ENCODE results near the gene BCL6. TPM values are rescaled to one million over a fixed set of nuclear protein-coding genes. Genes with fewer than 3 reads are reported as not detected.

BCL6 gene
- total and polyA plus RNA-seq, 2 donors (not counting 1 experiment from before 2014, with no cell fraction given) = 21.2 to 48.2 TPM

DNA sequence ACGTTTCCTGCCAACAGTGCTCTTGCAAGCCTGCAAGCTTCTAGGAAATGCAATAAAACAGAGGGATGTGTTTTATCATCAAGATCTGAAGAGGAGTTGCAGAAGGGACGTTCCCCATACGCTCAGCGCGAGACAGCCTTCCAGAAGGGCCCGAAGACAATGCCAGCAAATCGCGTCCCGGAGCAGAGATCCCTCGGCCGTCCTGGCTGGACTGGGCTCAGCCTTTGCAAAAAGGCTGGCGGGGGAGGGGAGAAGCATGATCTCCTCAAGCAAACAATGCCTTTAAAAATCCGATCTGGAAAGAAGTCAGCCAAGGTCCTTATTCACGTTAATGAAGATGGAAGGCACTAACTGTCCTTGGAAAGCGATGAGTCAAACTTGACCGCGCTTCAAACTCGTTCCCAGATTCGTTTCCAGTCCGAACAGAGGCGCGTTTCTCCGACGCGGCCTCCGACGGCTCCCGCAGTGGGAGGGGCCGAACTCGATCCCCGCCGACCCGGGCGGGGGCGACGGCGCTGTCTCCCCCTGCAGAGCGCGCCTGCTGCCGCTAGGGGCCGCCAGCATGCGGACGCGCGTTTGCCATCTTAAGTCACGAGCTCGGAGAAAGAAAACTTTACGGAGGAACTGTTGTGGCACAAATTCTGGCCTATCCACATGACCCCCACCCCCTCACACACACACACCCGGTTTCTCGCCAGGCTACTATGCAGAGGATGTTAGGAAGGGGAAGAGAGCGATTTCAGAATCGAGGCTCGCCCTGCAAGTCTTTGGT lies 5.5 kb downstream of the BCL6 start:
- H3K27me3 Mint-ChIP-seq = no peaks in the 10 kb centered on the region
- TF ChIP-seq, protein P1, sequence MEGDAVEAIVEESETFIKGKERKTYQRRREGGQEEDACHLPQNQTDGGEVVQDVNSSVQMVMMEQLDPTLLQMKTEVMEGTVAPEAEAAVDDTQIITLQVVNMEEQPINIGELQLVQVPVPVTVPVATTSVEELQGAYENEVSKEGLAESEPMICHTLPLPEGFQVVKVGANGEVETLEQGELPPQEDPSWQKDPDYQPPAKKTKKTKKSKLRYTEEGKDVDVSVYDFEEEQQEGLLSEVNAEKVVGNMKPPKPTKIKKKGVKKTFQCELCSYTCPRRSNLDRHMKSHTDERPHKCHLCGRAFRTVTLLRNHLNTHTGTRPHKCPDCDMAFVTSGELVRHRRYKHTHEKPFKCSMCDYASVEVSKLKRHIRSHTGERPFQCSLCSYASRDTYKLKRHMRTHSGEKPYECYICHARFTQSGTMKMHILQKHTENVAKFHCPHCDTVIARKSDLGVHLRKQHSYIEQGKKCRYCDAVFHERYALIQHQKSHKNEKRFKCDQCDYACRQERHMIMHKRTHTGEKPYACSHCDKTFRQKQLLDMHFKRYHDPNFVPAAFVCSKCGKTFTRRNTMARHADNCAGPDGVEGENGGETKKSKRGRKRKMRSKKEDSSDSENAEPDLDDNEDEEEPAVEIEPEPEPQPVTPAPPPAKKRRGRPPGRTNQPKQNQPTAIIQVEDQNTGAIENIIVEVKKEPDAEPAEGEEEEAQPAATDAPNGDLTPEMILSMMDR (IDR thresholded peaks at IDR 0.05) = peak; percentile 83
- TF ChIP-seq EZH2 (IDR thresholded peaks at IDR 0.05; ENCODE audit: borderline replicate concordance, insufficient read depth, low read depth, low read length, poor library complexity, severe bottlenecking) = no peak
- Histone ChIP-seq H2AFZ (ENCODE audit: insufficient read depth, low read depth, low read length, poor library complexity, severe bottlenecking) (peak overlapping the region; percentile 77), H3K36me3 (replicated peaks in 1 of 2; ENCODE audit: control extremely low read depth in 1 of 2, control insufficient read depth in 1 of 2, extremely low read depth in 1 of 2, insufficient read depth in 2 of 2, low read length in 1 of 2) (no peaks in the 10 kb centered on the region), H3K27me3 (replicated peaks in 1 of 4; ENCODE audit: control extremely low read depth in 1 of 4, control insufficient read depth in 3 of 4, insufficient read depth in 4 of 4, low read length in 3 of 4) (no peaks in the 10 kb centered on the region), H3K4me2 (replicated peaks; ENCODE audit: low read depth, low read length, poor library complexity, severe bottlenecking) (peak overlapping the region; percentile 98), H3K4me3 (ENCODE audit: control extremely low read depth in 1 of 5, extremely low read depth in 1 of 5, insufficient read depth in 1 of 5, low read depth in 2 of 5, low read length in 4 of 5) (peak overlapping the region; percentile 66 to 93 (median 84)), H3K9ac (ENCODE audit: low read length) (peak overlapping the region; percentile 86), H3K9me3 (ENCODE audit: control extremely low read depth in 1 of 3, control insufficient read depth in 2 of 3, insufficient read depth in 1 of 3, low read length in 2 of 3) (no peaks in the 10 kb centered on the region), H3K79me2 (ENCODE audit: control insufficient read depth, insufficient read depth, low read length) (peaks cover 71% of the 10 kb centered on the region), H4K20me1 (ENCODE audit: control insufficient read depth, insufficient read depth, low read length, poor library complexity, severe bottlenecking) (peaks cover 42% of the 10 kb centered on the region), H3K27ac (ENCODE audit: low read length in 2 of 2) (peak overlapping the region; percentile 52 to 79), H3K4me1 (ENCODE audit: control insufficient read depth in 2 of 2, insufficient read depth in 2 of 2, low read length in 2 of 2) (peaks cover 34 to 63% of the 10 kb centered on the region in 2 donors)
- peak overlapping the region; percentile 86 for H3K27ac Mint-ChIP-seq
- H3K9me3 Mint-ChIP-seq (ENCODE audit: insufficient read depth) = no peaks in the 10 kb centered on the region
- CTCF ChIA-PET = interaction anchor here (0.5 to 9.7 kb wide), 166 partner anchors 9 to 1412 kb away, joined by 3 to 1008 read pairs (median 5); partner anchors contain the start of gene LPP
- DNase-seq = peak; percentile 90
- ATAC-seq (ENCODE audit: low read depth) = peak; percentile 56
- POLR2A ChIA-PET = interaction anchor here (0.6 to 1.7 kb wide), 4 partner anchors 682 to 1215 kb away, joined by 3 to 16 read pairs (median 3); no protein-coding TSS in a partner anchor
- WGBS (ENCODE audit: insufficient coverage) = 1% methylated on average over 39 of the region's 53 CpGs
- intact Hi-C loops (cut with micrococcal nuclease) = loop anchor here (1.0 to 10.0 kb wide), 10 partner anchors 321 to 1215 kb away; no protein-coding TSS in a partner anchor
- peak overlapping the region; percentile 97 for H3K4me3 Mint-ChIP-seq
- peaks cover 65% of the 10 kb centered on the region for H3K4me1 Mint-ChIP-seq
